Measurements from ENCODE around the gene KAZN.

KAZN gene

GRCh38 chr1:14996133-14997050 lies 397.9 kb downstream of the KAZN start:
- DNase-seq = no peak

- no peak for DNase-seq
These were observed 399.3 kb downstream of the KAZN start for GRCh38 chr1:14997646-14998276.

GRCh38 chr1:14999441-14999840 lies 401.0 kb downstream of the KAZN start:
- no peak for DNase-seq

GRCh38 chr1:15000030-15000429 lies 401.5 kb downstream of the KAZN start:
- DNase-seq = no peak

- no peak for DNase-seq
These were observed 402.2 kb downstream of the KAZN start for GRCh38 chr1:15000671-15001070.

GRCh38 chr1:15001317-15001915 lies 402.9 kb downstream of the KAZN start:
- DNase-seq = no peak

GRCh38 chr1:15002325-15002724 lies 403.8 kb downstream of the KAZN start:
- DNase-seq = no peak

GRCh38 chr1:15004396-15004795 lies 405.9 kb downstream of the KAZN start:
- no peak for DNase-seq

- DNase-seq = no peak
These were observed 406.6 kb downstream of the KAZN start for GRCh38 chr1:15005116-15005515.

- no peak for DNase-seq
These were observed 408.9 kb downstream of the KAZN start for GRCh38 chr1:15007368-15007767.

- no peak for DNase-seq
These were observed 409.4 kb downstream of the KAZN start for GRCh38 chr1:15007842-15008241.

GRCh38 chr1:15008783-15009729 lies 410.6 kb downstream of the KAZN start:
- DNase-seq = no peak

- DNase-seq = no peak
These were observed 412.7 kb downstream of the KAZN start for GRCh38 chr1:15011160-15011559.

- no peak for DNase-seq
These were observed 413.2 kb downstream of the KAZN start for GRCh38 chr1:15011661-15012060.

GRCh38 chr1:15012822-15013221 lies 414.3 kb downstream of the KAZN start:
- DNase-seq = no peak

- no peak for DNase-seq
These were observed 415.3 kb downstream of the KAZN start for GRCh38 chr1:15013767-15014166.

GRCh38 chr1:15014516-15014915 lies 416.0 kb downstream of the KAZN start:
- DNase-seq = no peak

- DNase-seq = no peak
These were observed 417.5 kb downstream of the KAZN start for GRCh38 chr1:15016001-15016400.

GRCh38 chr1:15016526-15016925 lies 418.0 kb downstream of the KAZN start:
- DNase-seq = no peak

- DNase-seq = no peak
These were observed 418.6 kb downstream of the KAZN start for GRCh38 chr1:15017120-15017519.

GRCh38 chr1:15018767-15019166 lies 420.3 kb downstream of the KAZN start:
- no peak for DNase-seq

GRCh38 chr1:15020943-15021745 lies 422.7 kb downstream of the KAZN start:
- no peak for DNase-seq
